Measurements from ENCODE around the gene NKPD1. TPM values are rescaled to one million over a fixed set of nuclear protein-coding genes. Genes with fewer than 3 reads are reported as not detected.
A peak's percentile ranks its signal among the peaks of the same experiment; 100 is the strongest.

The NKPD1 gene, protein sequence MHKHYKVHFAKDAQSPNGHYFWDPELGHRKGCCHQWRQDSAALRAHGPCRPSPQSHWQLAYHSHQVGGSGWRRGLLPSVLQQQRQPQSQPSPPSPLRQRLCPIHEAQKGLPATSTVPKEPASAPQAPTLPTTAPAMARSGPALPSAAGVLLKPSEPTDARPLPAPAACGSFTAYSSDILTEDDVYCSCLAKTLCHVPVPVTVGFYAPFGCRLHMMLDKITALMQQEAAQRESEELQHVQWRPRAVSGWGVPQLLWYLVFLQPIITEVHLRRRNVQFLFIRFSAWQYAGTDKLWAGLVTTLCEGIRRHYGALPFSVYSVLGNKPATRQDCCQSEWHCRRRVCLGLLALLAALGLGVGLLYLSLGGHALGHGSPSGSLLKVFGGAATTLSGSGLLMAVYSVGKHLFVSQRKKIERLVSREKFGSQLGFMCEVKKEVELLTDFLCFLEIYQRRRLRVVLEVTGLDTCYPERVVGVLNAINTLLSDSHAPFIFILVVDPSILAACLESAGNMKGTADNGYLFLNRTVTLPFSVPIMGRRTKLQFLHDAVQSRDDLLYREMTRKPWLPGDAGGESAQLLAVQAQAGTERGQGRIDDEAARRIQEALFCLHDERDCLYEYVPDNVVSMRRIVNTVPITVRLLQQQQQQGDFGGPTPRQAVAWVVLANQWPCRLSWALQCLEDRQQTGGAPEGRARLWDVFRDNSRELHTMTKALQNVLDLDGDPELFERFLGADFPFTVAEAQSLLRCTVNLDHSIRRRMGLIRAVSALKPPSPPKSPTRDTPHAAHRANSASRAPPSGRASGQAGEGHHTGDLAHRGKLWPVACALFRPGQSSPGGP
- 0.01 TPM for polyA plus RNA-seq (2013, experiment 1 of 2)
- polyA plus RNA-seq (2013, experiment 2 of 2) = 0.01 TPM

DNA sequence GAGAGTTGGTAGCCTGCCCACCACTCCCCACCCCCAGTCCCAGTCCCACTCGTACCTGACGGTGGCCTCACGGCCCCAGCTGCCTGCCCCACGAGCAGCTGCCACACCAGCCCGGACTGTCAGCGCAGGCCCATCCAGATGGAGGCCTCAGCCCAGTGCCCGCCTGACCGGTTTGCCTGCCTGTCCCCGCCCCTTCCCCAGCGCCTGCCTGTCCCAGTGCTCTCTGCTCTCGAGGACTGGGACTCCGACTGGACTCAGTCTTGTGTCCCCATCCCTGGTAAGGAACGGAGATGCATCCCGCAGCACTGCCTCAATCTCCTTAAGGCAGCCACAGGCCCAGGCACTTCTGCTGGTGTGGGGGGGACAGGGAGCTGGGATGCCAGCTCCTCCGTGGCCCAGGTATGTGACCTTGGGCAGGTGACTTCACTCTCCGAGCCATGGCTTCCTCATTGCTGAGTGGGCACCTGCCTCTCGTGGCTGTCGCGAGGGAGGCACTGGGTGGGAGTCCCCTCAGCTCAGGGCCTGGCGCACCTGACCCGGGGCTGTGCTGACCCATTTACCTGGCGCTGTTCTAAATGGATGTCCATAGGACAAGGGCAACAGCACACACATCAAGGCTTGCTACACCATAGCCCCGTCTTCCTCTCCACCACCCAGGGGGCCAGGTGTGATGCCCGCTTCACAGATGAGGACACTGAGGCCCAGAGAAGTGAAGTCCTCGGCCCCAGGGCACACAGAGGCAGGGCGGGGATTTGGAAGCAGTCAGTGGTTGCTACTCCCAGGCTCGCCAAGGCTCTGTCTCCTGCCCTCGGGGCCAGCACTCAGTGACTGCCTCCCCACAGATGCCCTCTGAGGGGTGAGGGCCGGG is at the start of gene NKPD1:
Gene NKPD1 (minus strand): TSS at position 113 of the 868 bp plus-strand sequence. CDS start 832 bp downstream, outside the sequence.
- WGBS = 70% methylated on average over 29 of the region's 29 CpGs
- Histone ChIP-seq H3K27ac (ENCODE audit: low read length, poor library complexity, severe bottlenecking) (no peak within 1 kb of the TSS), H2BK12ac (ENCODE audit: low read length in 2 of 2) (no peak within 1 kb of the TSS), H4K8ac (ENCODE audit: low read length) (no peak within 1 kb of the TSS), H2BK15ac (ENCODE audit: low read depth, poor library complexity, severe bottlenecking) (no peak within 1 kb of the TSS), H2AFZ (ENCODE audit: low read depth, low read length) (no peak within 1 kb of the TSS), H3K4me2 (ENCODE audit: low read length, poor library complexity, severe bottlenecking) (no peak within 1 kb of the TSS), H3K36me3 (ENCODE audit: control insufficient read depth in 1 of 2, insufficient read depth in 2 of 2, low read depth in 1 of 2, low read length in 2 of 2) (no peaks in the 10 kb centered on the region), H3K18ac (ENCODE audit: low read depth in 1 of 2, low read length in 2 of 2) (no peak within 1 kb of the TSS), H2BK5ac (ENCODE audit: low read depth, low read length, poor library complexity, severe bottlenecking) (no peak within 1 kb of the TSS), H3K79me1 (replicated peaks; ENCODE audit: low read length, poor library complexity, severe bottlenecking) (no peaks in the 10 kb centered on the region), H4K91ac (ENCODE audit: low read length) (peak within 1 kb of the TSS; percentile 35), H3K4me3 (ENCODE audit: insufficient read depth in 1 of 2, low read depth in 1 of 2, low read length in 2 of 2) (no peak within 1 kb of the TSS), H3K4me1 (ENCODE audit: control insufficient read depth, insufficient read depth, low read depth, low read length) (peaks cover 12% of the 10 kb centered on the region), H3K9me3 (ENCODE audit: control insufficient read depth, low read length) (no peaks in the 10 kb centered on the region), H3K23ac (ENCODE audit: low read length in 2 of 2) (peak within 1 kb of the TSS in 1 of 2 experiments; percentile 2), H3K14ac (ENCODE audit: low read length in 2 of 2) (peak within 1 kb of the TSS in 1 of 2 experiments; percentile 12), H3K9ac (ENCODE audit: low read length) (no peak within 1 kb of the TSS), H3K4ac (ENCODE audit: low read depth in 1 of 2, low read length in 2 of 2) (no peak within 1 kb of the TSS), H2AK5ac (ENCODE audit: low read length, severe bottlenecking) (no peak within 1 kb of the TSS), H2BK120ac (ENCODE audit: low read depth, low read length) (no peak within 1 kb of the TSS), H3K27me3 (ENCODE audit: control insufficient read depth in 1 of 2, insufficient read depth in 1 of 2, low read length in 2 of 2) (peaks cover 52 to 56% of the 10 kb centered on the region in 2 experiments)
- DNase-seq = no peak

DNA sequence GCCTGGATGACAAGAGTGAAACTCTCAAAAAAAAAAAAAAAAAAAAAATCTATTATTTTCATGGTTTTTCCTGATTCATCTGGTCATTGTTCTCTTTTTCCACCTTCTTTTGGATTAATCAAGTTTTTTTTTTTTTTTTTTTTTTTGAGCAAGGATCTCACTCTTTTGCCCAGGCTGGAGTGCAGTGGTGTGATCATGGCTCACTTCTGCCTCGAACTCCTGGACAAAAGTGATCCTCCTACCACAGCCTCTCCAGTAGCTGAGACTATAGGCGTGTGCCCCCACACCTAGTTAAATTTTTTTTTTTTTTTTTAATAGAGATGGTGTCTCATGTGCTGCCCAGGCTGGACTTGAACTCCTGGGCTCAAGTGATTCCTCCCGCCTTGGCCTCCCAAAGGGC is 45.5 kb upstream of the NKPD1 start:
- Histone ChIP-seq H2BK120ac (ENCODE audit: low read depth, low read length) (no peak overlapping the region), H2AK5ac (ENCODE audit: low read length, severe bottlenecking) (no peak overlapping the region), H2BK15ac (ENCODE audit: low read depth, poor library complexity, severe bottlenecking) (no peak overlapping the region), H4K8ac (ENCODE audit: low read length) (no peak overlapping the region), H3K4me1 (ENCODE audit: control insufficient read depth, insufficient read depth, low read depth, low read length) (no peaks in the 10 kb centered on the region), H3K14ac (ENCODE audit: low read length in 2 of 2) (no peak overlapping the region), H4K91ac (ENCODE audit: low read length) (no peak overlapping the region), H3K79me1 (replicated peaks; ENCODE audit: low read length, poor library complexity, severe bottlenecking) (no peaks in the 10 kb centered on the region), H3K4me3 (ENCODE audit: insufficient read depth in 1 of 2, low read depth in 1 of 2, low read length in 2 of 2) (no peak overlapping the region), H3K23ac (ENCODE audit: low read length in 2 of 2) (no peak overlapping the region), H3K36me3 (ENCODE audit: control insufficient read depth in 1 of 2, insufficient read depth in 2 of 2, low read depth in 1 of 2, low read length in 2 of 2) (no peaks in the 10 kb centered on the region), H3K4me2 (ENCODE audit: low read length, poor library complexity, severe bottlenecking) (no peak overlapping the region), H2BK12ac (ENCODE audit: low read length in 2 of 2) (no peak overlapping the region), H3K18ac (ENCODE audit: low read depth in 1 of 2, low read length in 2 of 2) (no peak overlapping the region), H3K27me3 (ENCODE audit: control insufficient read depth in 1 of 2, insufficient read depth in 1 of 2, low read length in 2 of 2) (peaks cover 0 to 5% of the 10 kb centered on the region in 2 experiments), H3K9ac (ENCODE audit: low read length) (no peak overlapping the region), H3K4ac (ENCODE audit: low read depth in 1 of 2, low read length in 2 of 2) (no peak overlapping the region), H3K27ac (ENCODE audit: low read length, poor library complexity, severe bottlenecking) (no peak overlapping the region), H3K9me3 (ENCODE audit: control insufficient read depth, low read length) (no peaks in the 10 kb centered on the region), H2BK5ac (ENCODE audit: low read depth, low read length, poor library complexity, severe bottlenecking) (no peak overlapping the region), H2AFZ (ENCODE audit: low read depth, low read length) (no peak overlapping the region)
- DNase-seq = no peak
- 83% methylated on average over 1 of the region's 3 CpGs for WGBS

DNA sequence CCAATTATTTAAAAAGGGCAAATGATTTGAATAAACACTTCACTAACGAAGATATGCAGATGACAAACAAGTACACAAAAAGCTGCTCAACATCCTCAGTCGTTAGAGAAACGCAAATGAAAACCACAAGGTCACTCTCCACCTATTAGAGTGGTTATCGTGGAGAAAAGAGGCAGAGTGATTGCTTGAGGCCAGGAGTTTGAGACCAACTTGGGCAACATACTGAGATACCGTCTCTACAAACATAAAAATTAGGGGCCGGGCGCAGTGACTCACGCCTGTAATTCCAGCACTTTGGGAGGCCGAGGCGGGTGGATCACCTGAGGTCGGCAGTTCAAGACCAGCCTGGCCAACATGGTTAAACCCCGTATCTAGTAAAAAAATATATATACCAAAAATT is 45.0 kb upstream of the NKPD1 start:
- Histone ChIP-seq H3K9ac (ENCODE audit: low read length) (no peak overlapping the region), H3K27me3 (ENCODE audit: control insufficient read depth in 1 of 2, insufficient read depth in 1 of 2, low read length in 2 of 2) (peaks cover 0 to 2% of the 10 kb centered on the region in 2 experiments), H4K8ac (ENCODE audit: low read length) (no peak overlapping the region), H3K9me3 (ENCODE audit: control insufficient read depth, low read length) (no peaks in the 10 kb centered on the region), H2BK120ac (ENCODE audit: low read depth, low read length) (no peak overlapping the region), H2BK12ac (ENCODE audit: low read length in 2 of 2) (no peak overlapping the region), H2AK5ac (ENCODE audit: low read length, severe bottlenecking) (no peak overlapping the region), H3K4ac (ENCODE audit: low read depth in 1 of 2, low read length in 2 of 2) (no peak overlapping the region), H2BK5ac (ENCODE audit: low read depth, low read length, poor library complexity, severe bottlenecking) (no peak overlapping the region), H3K14ac (ENCODE audit: low read length in 2 of 2) (no peak overlapping the region), H3K4me1 (ENCODE audit: control insufficient read depth, insufficient read depth, low read depth, low read length) (no peaks in the 10 kb centered on the region), H4K91ac (ENCODE audit: low read length) (no peak overlapping the region), H2BK15ac (ENCODE audit: low read depth, poor library complexity, severe bottlenecking) (no peak overlapping the region), H2AFZ (ENCODE audit: low read depth, low read length) (no peak overlapping the region), H3K23ac (ENCODE audit: low read length in 2 of 2) (no peak overlapping the region), H3K18ac (ENCODE audit: low read depth in 1 of 2, low read length in 2 of 2) (no peak overlapping the region), H3K4me3 (ENCODE audit: insufficient read depth in 1 of 2, low read depth in 1 of 2, low read length in 2 of 2) (no peak overlapping the region), H3K4me2 (ENCODE audit: low read length, poor library complexity, severe bottlenecking) (no peak overlapping the region), H3K36me3 (ENCODE audit: control insufficient read depth in 1 of 2, insufficient read depth in 2 of 2, low read depth in 1 of 2, low read length in 2 of 2) (no peaks in the 10 kb centered on the region), H3K27ac (ENCODE audit: low read length, poor library complexity, severe bottlenecking) (no peak overlapping the region), H3K79me1 (replicated peaks; ENCODE audit: low read length, poor library complexity, severe bottlenecking) (no peaks in the 10 kb centered on the region)
- DNase-seq = no peak
- WGBS = 75% methylated on average over 10 of the region's 12 CpGs
